PC-9 (cell line): ENCODE results near the gene METTL16. TPM values are rescaled to one million over a fixed set of nuclear protein-coding genes. Genes with fewer than 3 reads are reported as not detected.
"Not testable (repeated sequence)": the region's sequence is repeated elsewhere in the genome, so short reads cannot be mapped to it uniquely, and the experiment has no call there.

ENCODE experiments used
- BruUV-seq: library from RNA; stranded (reverse); fragments of 400-500 nt; replicated peaks from 2 replicates; lab custom pipeline; 2021; lab: Mats Ljungman, UMichigan
- CTCF ChIA-PET: fragments of 300-600 bp; sonication (Branson Sonifier 250); formaldehyde crosslinking; loops from one replicate; lab custom pipeline; 2022; ENCODE audit warnings: antibody characterized with exemption; lab: Charles Lee
- POLR2A ChIA-PET: fragments of 300-600 bp; sonication (Branson Sonifier 250); formaldehyde crosslinking; loops from one replicate; lab custom pipeline; 2022; ENCODE audit warnings: antibody characterized with exemption; ENCODE audit not compliant: unreplicated experiment; lab: Charles Lee
- DNase-seq, 2 experiments: peaks; one replicate each; pipeline versions ENCODE4 v3.0.0 to v3.0.0-alpha.2; 2015 to 2022; ENCODE audit warnings: mixed read lengths in 1 of 2
- H2AFZ ChIP-seq: fragments of 200-600 bp; sonication (generic); 2 replicates; pipeline ENCODE4 v1.8.1; 2017; ENCODE audit warnings: antibody characterized with exemption
- H3F3A ChIP-seq: fragments of 200-600 bp; sonication (generic); 2 replicates; pipeline ENCODE4 v1.8.1; 2017; ENCODE audit warnings: antibody characterized with exemption, mild to moderate bottlenecking, low read depth; ENCODE audit not compliant: insufficient read depth
- H3K27ac ChIP-seq: fragments of 200-600 bp; sonication (generic); 2 replicates; pipeline ENCODE4 v1.6.1; 2016; ENCODE audit warnings: mixed run types
- H3K27me3 ChIP-seq: fragments of 200-600 bp; sonication (generic); 2 replicates; pipeline ENCODE4 v1.6.1; 2016; ENCODE audit warnings: low read depth, mixed run types; ENCODE audit not compliant: insufficient read depth
- H3K36me3 ChIP-seq: fragments of 200-600 bp; sonication (generic); 2 replicates; pipeline ENCODE4 v1.6.1; 2016; ENCODE audit warnings: low read depth, mixed run types
- H3K4me1 ChIP-seq: fragments of 200-600 bp; sonication (generic); replicated peaks from 2 replicates; pipeline ENCODE4 v1.6.1; 2016; ENCODE audit warnings: mixed run types; ENCODE audit not compliant: insufficient read depth
- H3K4me2 ChIP-seq: fragments of 200-600 bp; sonication (generic); 2 replicates; pipeline ENCODE4 v1.6.1; 2017; ENCODE audit warnings: mixed run types
- H3K4me3 ChIP-seq: fragments of 200-600 bp; sonication (generic); 2 replicates; pipeline ENCODE4 v1.6.1; 2016; ENCODE audit warnings: mixed run types
- H3K79me2 ChIP-seq: fragments of 200-600 bp; sonication (generic); 2 replicates; pipeline ENCODE4 v1.6.1; 2017; ENCODE audit warnings: low read depth, mixed run types
- H3K9me2 ChIP-seq: fragments of 200-600 bp; sonication (generic); 2 replicates; pipeline ENCODE4 v1.8.1; 2017; ENCODE audit warnings: mild to moderate bottlenecking; ENCODE audit not compliant: insufficient read depth
- H3K9me3 ChIP-seq: fragments of 200-600 bp; sonication (generic); 2 replicates; pipeline ENCODE4 v1.8.1; 2016; ENCODE audit warnings: low read depth; ENCODE audit not compliant: insufficient read depth
- H4K20me1 ChIP-seq: fragments of 200-600 bp; sonication (generic); 2 replicates; pipeline ENCODE4 v1.8.1; 2017; ENCODE audit not compliant: insufficient read depth
- CTCF ChIP-seq: fragments of 200-600 bp; sonication (generic); conservative IDR thresholded peaks from 2 replicates; pipeline ENCODE4 v1.6.1; 2017; ENCODE audit warnings: mixed run types, antibody characterized with exemption, mild to moderate bottlenecking, moderate library complexity
- EZH2 ChIP-seq: fragments of 200-600 bp; sonication (generic); IDR thresholded peaks from 2 replicates; pipeline ENCODE4 v1.8.0; 2017; ENCODE audit warnings: antibody characterized with exemption, low read depth
- intact Hi-C: fragments of 100-400 bp; cut with micrococcal nuclease; formaldehyde crosslinking; loops from one replicate; pipeline ENCODE4 v1.10.0; 2022; ENCODE audit not compliant: unreplicated experiment
- total RNA-seq: library from RNA; stranded (reverse); gene quantifications from 2 replicates; pipeline ENCODE4 v1.2.3, GENCODE V29; 2021

Gene METTL16
- total RNA-seq, 1 experiment from 2014 or later: 46.2 TPM

- peaks cover 31% of the 10 kb centered on the region; the same call in 1 of the 2 replicates for H3F3A ChIP-seq
- intact Hi-C loops: no loop called here
- H3K9me3 ChIP-seq: no peaks in the 10 kb centered on the region
- H2AFZ ChIP-seq: no peak overlapping the region
- H3K79me2 ChIP-seq: peaks cover 11% of the 10 kb centered on the region; the same call in 1 of the 2 replicates
- H4K20me1 ChIP-seq: peaks cover 3% of the 10 kb centered on the region; the same call in 1 of the 2 replicates
- DNase-seq: no peak
- ChIA-PET POLR2A (no interaction called here), CTCF (no interaction called here)
- H3K4me1 ChIP-seq: no peaks in the 10 kb centered on the region
- H3K4me2 ChIP-seq: no peak overlapping the region
- no peak overlapping the region for H3K27ac ChIP-seq
- no peak for TF ChIP-seq CTCF
- H3K27me3 ChIP-seq: no peaks in the 10 kb centered on the region
- no TSS peak for BruUV-seq
- peaks cover 8% of the 10 kb centered on the region; the same call in 1 of the 2 replicates for H3K36me3 ChIP-seq
- no peak overlapping the region for H3K4me3 ChIP-seq
- 0 out of 2 replicates have a peak, but pooled peaks cover 3% of the 10 kb centered on the region for H3K9me2 ChIP-seq
Measured at GRCh38 chr17:2449486-2449885, 62.2 kb downstream of the METTL16 start.

GRCh38 chr17:2447479-2447878, 64.2 kb downstream of the METTL16 start:
- H2AFZ ChIP-seq, intact Hi-C loops, H3K9me3 ChIP-seq, POLR2A ChIA-PET, BruUV-seq, H3K4me1 ChIP-seq, CTCF ChIA-PET, H3K4me2 ChIP-seq, DNase-seq, H3K27me3 ChIP-seq, H3K9me2 ChIP-seq, H3K27ac ChIP-seq, H3K4me3 ChIP-seq, H4K20me1 ChIP-seq: not testable (repeated sequence)
- peaks cover 25% of the 10 kb centered on the region; the same call in 1 of the 2 replicates for H3F3A ChIP-seq
- peaks cover 12% of the 10 kb centered on the region; the same call in 1 of the 2 replicates for H3K36me3 ChIP-seq
- peaks cover 11% of the 10 kb centered on the region; the same call in 1 of the 2 replicates for H3K79me2 ChIP-seq

DNA sequence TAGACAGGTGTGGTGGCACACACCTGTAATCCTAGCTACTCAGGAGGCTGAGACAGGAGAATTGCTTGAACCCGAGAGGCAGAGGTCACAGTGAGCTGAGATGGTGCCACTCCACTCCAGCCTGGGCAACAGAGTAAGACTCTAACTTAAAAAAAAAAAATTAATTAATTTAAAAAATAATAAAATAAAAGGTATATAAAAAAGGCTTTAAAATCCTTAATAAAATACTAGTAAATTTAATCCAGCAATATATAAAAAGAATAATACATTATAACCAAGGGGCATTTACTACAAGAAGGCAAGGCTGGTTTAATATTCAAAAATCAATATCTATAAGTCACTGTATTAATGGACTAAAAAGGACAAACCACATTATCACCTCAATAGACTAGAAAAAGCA, 66.0 kb downstream of the METTL16 start:
- ChIA-PET CTCF (no interaction called here), POLR2A (interaction anchor here (0.7 kb wide), 1 partner anchor 10 kb away, joined by 3 read pairs; no protein-coding TSS in a partner anchor)
- DNase-seq: no peak
- no peak for TF ChIP-seq CTCF
- Histone ChIP-seq H3K27ac (no peak overlapping the region), H3K79me2 (peaks cover 11% of the 10 kb centered on the region; the same call in 1 of the 2 replicates), H3K36me3 (peaks cover 19% of the 10 kb centered on the region; the same call in 1 of the 2 replicates), H3F3A (peaks cover 22% of the 10 kb centered on the region; the same call in 1 of the 2 replicates), H3K4me1 (no peaks in the 10 kb centered on the region), H4K20me1 (peaks cover 4% of the 10 kb centered on the region; the same call in 1 of the 2 replicates), H3K27me3 (no peaks in the 10 kb centered on the region), H3K9me2 (0 out of 2 replicates have a peak, but pooled peaks cover 3% of the 10 kb centered on the region), H3K4me3 (no peak overlapping the region), H3K4me2 (no peak overlapping the region), H2AFZ (no peak overlapping the region), H3K9me3 (no peaks in the 10 kb centered on the region; the same call in 1 of the 2 replicates)
- intact Hi-C loops: no loop called here
- BruUV-seq: no TSS peak

DNA sequence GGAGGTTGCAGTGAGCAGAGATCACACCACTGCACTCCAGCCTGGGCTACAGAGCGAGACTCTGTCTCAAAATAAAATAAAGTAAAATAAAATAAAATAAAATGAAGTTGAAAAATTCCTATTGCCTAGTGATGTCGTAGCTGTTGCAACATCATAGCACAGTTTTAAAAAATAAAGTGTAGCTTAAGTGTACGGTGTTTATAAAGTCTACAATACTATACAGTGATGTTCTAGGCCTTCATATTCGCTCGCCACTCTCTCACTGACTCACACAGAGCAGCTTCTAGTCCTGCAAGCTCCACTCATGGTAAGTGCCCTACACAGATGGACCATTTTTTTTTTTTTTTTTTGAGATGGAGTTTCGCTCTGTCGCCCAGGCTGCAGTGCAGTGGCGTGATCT, 67.3 kb downstream of the METTL16 start:
- Histone ChIP-seq H3K36me3 (peaks cover 19% of the 10 kb centered on the region; the same call in 1 of the 2 replicates), H3K4me3 (no peak overlapping the region), H3K79me2 (peaks cover 11% of the 10 kb centered on the region; the same call in 1 of the 2 replicates), H4K20me1 (peaks cover 4% of the 10 kb centered on the region; the same call in 1 of the 2 replicates), H2AFZ (no peak overlapping the region), H3K4me1 (no peaks in the 10 kb centered on the region), H3F3A (peaks cover 22% of the 10 kb centered on the region; the same call in 1 of the 2 replicates), H3K9me3 (no peaks in the 10 kb centered on the region; the same call in 1 of the 2 replicates), H3K27ac (no peak overlapping the region), H3K4me2 (no peak overlapping the region), H3K9me2 (no peaks in the 10 kb centered on the region), H3K27me3 (no peaks in the 10 kb centered on the region)
- CTCF ChIA-PET: no interaction called here
- BruUV-seq: no TSS peak
- DNase-seq: no peak
- TF ChIP-seq CTCF (no peak), EZH2 (no peak)
- POLR2A ChIA-PET: interaction anchor here (0.7 kb wide), 1 partner anchor 66 kb away, joined by 3 read pairs; no protein-coding TSS in a partner anchor
- intact Hi-C loops: no loop called here
